BLaER1 (cell line): ENCODE measurements around the gene SLIT3.

Source experiments
- H3K27ac ChIP-seq: shearing (Covaris generic); formaldehyde crosslinking; 2 replicates; pipeline ENCODE4 v1.8.1; 2022
- H3K27me3 ChIP-seq: shearing (Covaris generic); formaldehyde crosslinking; 2 replicates; pipeline ENCODE4 v1.8.1; 2022
- H3K36me3 ChIP-seq: shearing (Covaris generic); formaldehyde crosslinking; 2 replicates; pipeline ENCODE4 v1.8.1; 2022
- H3K4me1 ChIP-seq: shearing (Covaris generic); formaldehyde crosslinking; 2 replicates; pipeline ENCODE4 v1.8.1; 2022
- H3K4me2 ChIP-seq: shearing (Covaris generic); formaldehyde crosslinking; 2 replicates; pipeline ENCODE4 v1.8.1; 2022
- H3K4me3 ChIP-seq: shearing (Covaris generic); formaldehyde crosslinking; 2 replicates; pipeline ENCODE4 v1.8.1; 2022
- H3K9ac ChIP-seq: shearing (Covaris generic); formaldehyde crosslinking; 2 replicates; pipeline ENCODE4 v1.8.1; 2022
- H3K9me3 ChIP-seq: shearing (Covaris generic); formaldehyde crosslinking; 2 replicates; pipeline ENCODE4 v1.8.1; 2022
- H4K20me1 ChIP-seq: shearing (Covaris generic); formaldehyde crosslinking; 2 replicates; pipeline ENCODE4 v1.8.1; 2022
- Cebpa-rat ChIP-seq: shearing (Covaris generic); IDR thresholded peaks from 2 replicates; pipeline ENCODE4 v1.8.1; 2022

Gene SLIT3

DNA sequence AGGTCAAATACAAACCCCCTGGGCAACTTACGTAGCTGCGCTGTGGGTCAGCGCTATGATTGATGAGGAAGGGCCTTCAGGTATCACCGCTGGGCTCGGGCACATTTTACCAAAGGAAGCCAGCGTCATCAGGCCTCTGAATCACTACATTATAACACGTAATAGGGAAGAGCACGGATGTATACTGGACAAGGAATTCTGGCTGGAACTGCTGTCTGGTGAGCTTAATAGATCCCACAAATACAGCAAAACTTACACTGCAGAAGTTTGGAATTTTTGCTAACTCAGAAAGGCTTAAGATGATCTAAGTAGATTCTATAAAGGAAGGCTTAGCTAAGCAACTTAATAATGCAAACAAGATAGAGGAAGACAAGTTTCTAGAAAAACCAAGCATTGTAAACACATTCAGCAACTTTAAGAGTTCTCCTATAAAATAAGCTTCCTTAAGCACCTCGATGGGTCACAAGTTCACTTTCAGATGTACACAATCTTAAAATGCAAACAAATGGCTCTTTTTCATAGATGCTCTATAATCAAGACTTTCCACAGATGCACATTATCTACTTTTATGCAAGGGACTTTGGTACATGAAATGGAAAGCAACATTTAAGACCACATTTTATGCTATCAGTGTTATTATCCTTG, 361.7 kb downstream of the SLIT3 start:
- Histone ChIP-seq H3K27ac (no peak overlapping the region), H3K9me3 (no peaks in the 10 kb centered on the region), H4K20me1 (no peaks in the 10 kb centered on the region), H3K4me2 (no peak overlapping the region), H3K27me3 (no peaks in the 10 kb centered on the region), H3K9ac (no peak overlapping the region), H3K4me1 (peaks cover 16% of the 10 kb centered on the region; the same call in 1 of the 2 replicates), H3K36me3 (no peaks in the 10 kb centered on the region), H3K4me3 (no peak overlapping the region)
- no peak for TF ChIP-seq Cebpa-rat

DNA sequence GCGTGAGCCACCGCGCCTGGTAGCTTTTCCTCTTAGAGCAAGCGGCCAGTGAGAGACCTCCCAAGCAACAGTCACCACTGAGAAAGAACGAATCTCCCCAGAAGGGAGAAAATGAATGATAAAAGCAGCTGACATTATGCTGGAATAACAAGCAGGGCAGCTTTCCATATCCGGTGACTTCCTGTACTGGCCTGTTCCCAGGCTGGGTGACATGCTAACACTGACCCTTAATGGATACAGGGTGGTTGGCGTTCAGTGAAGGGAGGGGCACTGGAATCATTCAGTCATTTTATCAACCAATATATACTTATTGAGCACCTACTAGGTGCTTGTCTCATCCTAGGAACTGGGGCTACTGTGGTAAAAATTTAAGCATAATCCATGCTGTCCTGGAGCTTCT, 364.4 kb downstream of the SLIT3 start:
- no peak for TF ChIP-seq Cebpa-rat
- H3K9ac ChIP-seq: no peak overlapping the region

DNA sequence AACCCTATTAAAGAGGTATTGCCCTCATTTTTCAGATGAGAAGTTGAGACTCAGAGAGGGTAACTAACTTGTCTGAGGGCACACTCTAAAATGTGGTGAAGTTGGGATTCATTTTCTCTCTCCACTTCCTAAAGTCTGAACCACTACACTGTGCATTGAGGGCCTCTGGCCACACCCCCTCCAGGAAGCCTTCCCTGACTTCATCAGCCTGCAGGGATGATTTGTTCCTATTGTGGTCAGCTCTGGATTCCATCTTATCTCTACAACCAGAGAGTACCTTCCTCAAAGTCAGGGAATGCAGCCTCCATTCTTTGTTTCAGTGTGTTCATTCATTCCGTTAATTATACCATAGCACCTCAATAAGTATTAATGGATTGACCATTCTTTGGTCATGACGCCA, 365.8 kb downstream of the SLIT3 start:
- H3K27ac ChIP-seq: no peak overlapping the region
- H3K36me3 ChIP-seq: no peaks in the 10 kb centered on the region
- no peak for TF ChIP-seq Cebpa-rat
- no peaks in the 10 kb centered on the region for H4K20me1 ChIP-seq
- no peaks in the 10 kb centered on the region for H3K27me3 ChIP-seq
- H3K9me3 ChIP-seq: no peaks in the 10 kb centered on the region
- no peak overlapping the region for H3K4me3 ChIP-seq
- peaks cover 37% of the 10 kb centered on the region for H3K4me1 ChIP-seq
- no peak overlapping the region for H3K4me2 ChIP-seq
- H3K9ac ChIP-seq: no peak overlapping the region

More for the DNA sequence above, 364.4 kb downstream of the SLIT3 start:
- Histone ChIP-seq H3K9me3 (no peaks in the 10 kb centered on the region), H4K20me1 (no peaks in the 10 kb centered on the region), H3K4me2 (no peak overlapping the region), H3K4me3 (no peak overlapping the region), H3K36me3 (no peaks in the 10 kb centered on the region), H3K4me1 (peaks cover 31% of the 10 kb centered on the region), H3K27ac (no peak overlapping the region), H3K27me3 (no peaks in the 10 kb centered on the region)

DNA sequence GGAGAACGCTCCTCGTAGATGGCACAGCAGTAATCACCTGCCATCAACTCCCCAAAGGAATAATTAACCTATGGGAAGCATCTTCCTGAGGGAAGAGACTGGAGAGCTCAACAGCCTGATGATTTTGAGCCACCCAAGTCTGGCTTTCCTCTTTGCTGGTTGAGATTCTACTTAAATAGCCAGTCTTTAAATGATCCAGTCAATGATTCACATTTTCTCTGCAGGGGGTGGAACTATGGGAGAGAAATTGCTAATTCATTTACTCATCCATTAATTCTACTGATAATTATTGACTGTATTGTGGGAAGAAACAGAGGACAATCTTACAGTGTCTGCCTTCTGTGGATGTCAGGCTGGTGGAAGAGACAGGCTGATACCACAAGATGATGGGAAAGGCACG, 366.8 kb downstream of the SLIT3 start:
- H3K4me3 ChIP-seq: no peak overlapping the region
- TF ChIP-seq Cebpa-rat: no peak

DNA sequence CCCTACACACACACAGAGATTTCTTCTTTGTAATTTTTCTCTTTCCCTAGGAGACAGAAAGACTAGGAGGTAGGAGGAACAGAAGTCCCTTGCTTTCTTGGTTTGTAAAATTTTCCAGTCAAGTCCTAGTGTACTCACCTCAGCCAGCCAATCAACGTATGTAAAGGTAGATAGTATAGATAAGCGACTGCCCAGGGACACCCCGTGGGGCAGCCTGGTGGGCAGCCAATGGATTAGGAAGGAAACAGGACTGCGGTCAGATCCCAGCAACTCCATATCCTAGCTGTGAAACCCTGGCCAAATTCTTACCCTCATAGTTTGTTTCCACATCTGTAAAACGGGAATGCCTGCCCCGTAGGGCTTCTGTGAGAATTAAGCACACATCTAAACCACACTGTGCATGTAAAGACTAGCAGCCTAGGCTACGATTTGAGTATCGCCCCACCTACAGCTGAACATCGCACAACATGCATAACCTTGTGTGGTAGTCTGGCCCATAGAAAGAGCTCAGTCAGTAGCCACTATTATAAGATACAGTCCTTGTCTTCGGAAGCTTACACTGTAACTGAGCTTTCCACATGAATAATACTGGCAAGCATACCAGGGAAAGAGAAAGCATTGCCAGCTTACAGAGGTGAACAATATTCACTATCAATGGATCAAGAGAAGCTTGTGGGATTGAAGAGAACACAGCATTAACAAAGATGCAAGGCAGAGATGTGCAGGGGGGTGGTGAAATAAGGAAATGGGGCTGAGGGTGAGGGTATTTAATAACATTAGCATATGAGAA, 368.3 kb downstream of the SLIT3 start:
- Histone ChIP-seq H3K27me3 (no peaks in the 10 kb centered on the region), H3K9me3 (no peaks in the 10 kb centered on the region), H3K27ac (0 out of 2 replicates have a peak overlapping the region, but pooled peaks have one; percentile 64), H3K4me1 (peaks cover 42% of the 10 kb centered on the region), H3K4me2 (peak overlapping the region; percentile 81), H3K4me3 (no peak overlapping the region), H4K20me1 (no peaks in the 10 kb centered on the region), H3K36me3 (no peaks in the 10 kb centered on the region), H3K9ac (no peak overlapping the region)
- TF ChIP-seq Cebpa-rat: no peak

More for the DNA sequence above, 366.8 kb downstream of the SLIT3 start:
- Histone ChIP-seq H3K9me3 (no peaks in the 10 kb centered on the region), H3K4me1 (peaks cover 42% of the 10 kb centered on the region), H3K27ac (no peak overlapping the region), H4K20me1 (no peaks in the 10 kb centered on the region), H3K36me3 (no peaks in the 10 kb centered on the region), H3K4me2 (no peak overlapping the region), H3K27me3 (no peaks in the 10 kb centered on the region), H3K9ac (no peak overlapping the region)

DNA sequence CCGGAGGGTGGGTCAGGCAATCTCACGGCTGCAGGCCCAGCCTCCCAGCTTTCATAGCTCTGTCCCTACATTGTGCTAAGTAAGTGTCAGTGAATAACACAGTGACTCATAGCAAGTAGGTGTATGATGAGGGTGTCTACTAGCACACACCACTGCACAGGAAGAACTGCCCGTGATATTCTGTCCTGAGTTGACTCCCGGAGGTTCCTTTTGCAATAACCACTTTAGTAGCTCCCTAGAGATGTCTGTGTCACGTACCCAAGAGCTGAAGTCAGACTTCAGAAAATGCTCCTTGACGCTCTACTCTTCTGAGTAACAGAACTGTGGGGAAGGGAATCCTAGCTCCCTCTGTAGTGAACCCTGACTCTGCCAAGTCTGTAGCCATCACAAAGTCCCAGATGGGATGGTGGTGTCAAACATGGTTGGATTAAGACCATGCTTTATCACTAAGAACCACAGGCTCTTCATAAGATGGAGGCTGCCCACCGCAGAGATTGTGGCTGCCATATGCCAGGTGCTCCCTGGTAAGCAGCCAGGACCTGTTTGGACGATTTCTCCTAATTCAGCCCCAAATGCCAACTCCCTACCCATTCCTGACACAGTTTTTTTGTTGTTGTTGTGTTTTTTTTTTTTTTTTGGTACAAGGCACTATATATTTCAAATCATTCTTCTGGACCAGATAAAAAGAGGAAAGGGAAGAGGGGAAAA, 369.1 kb downstream of the SLIT3 start:
- TF ChIP-seq Cebpa-rat: no peak
- peak overlapping the region; percentile 6; the same call in 1 of the 2 replicates for H3K4me3 ChIP-seq
- H4K20me1 ChIP-seq: no peaks in the 10 kb centered on the region
- H3K36me3 ChIP-seq: no peaks in the 10 kb centered on the region
- peak overlapping the region; percentile 64 for H3K27ac ChIP-seq
- H3K27me3 ChIP-seq: no peaks in the 10 kb centered on the region
- no peak overlapping the region for H3K9ac ChIP-seq
- no peaks in the 10 kb centered on the region for H3K9me3 ChIP-seq
- H3K4me1 ChIP-seq: peaks cover 42% of the 10 kb centered on the region
- H3K4me2 ChIP-seq: peak overlapping the region; percentile 81

DNA sequence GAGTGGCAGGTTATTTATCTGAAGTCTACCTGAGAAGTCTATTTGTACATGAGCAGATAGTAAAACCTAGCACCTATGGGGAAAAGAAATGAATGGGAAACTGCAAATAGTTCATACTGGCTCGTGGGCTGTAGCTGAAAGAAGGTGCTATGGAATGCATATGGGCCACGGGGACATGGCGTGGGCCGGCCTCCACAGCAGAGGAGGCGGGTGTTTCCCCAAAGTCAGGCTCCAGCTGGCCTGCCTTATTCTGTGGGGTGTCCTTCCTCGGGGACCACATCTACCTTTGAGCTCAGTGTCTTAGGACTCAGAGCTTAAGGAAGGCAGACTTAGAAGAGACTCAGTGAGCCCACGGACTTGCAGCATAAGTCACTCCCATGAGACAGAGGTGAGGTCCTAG, 371.3 kb downstream of the SLIT3 start:
- H3K36me3 ChIP-seq: no peaks in the 10 kb centered on the region
- no peak overlapping the region for H3K4me3 ChIP-seq
- peaks cover 42% of the 10 kb centered on the region for H3K4me1 ChIP-seq

DNA sequence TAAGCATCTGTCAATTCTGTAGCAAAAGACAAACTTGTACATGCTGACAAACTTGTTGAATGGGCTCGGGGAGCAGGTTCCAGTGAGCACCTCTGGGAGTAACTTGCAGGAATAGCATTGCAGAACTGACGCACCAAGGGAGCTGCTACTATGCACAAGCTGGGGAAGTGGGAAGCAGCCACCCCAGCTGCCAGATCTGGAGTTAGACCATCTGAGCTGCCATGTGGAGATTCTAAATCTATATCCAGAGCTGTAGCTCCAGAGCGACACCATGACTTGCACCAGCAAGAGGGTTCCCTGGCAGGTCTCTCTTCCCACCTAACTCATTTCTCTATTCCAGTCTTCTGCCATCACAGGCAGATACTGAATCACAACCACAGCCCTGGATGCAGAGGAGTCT, 375.8 kb downstream of the SLIT3 start:
- H3K36me3 ChIP-seq: no peaks in the 10 kb centered on the region
- no peak overlapping the region for H3K4me3 ChIP-seq
- TF ChIP-seq Cebpa-rat: no peak
- H3K27ac ChIP-seq: no peak overlapping the region
- no peaks in the 10 kb centered on the region for H4K20me1 ChIP-seq
- H3K4me2 ChIP-seq: no peak overlapping the region
- H3K4me1 ChIP-seq: peaks cover 9% of the 10 kb centered on the region
- no peaks in the 10 kb centered on the region for H3K27me3 ChIP-seq
- no peak overlapping the region for H3K9ac ChIP-seq
- no peaks in the 10 kb centered on the region for H3K9me3 ChIP-seq

More for the DNA sequence above, 371.3 kb downstream of the SLIT3 start:
- Histone ChIP-seq H3K4me2 (peak overlapping the region; percentile 81), H4K20me1 (no peaks in the 10 kb centered on the region), H3K27ac (peak overlapping the region; percentile 64), H3K9ac (no peak overlapping the region), H3K27me3 (no peaks in the 10 kb centered on the region), H3K9me3 (no peaks in the 10 kb centered on the region)
- TF ChIP-seq Cebpa-rat: no peak

DNA sequence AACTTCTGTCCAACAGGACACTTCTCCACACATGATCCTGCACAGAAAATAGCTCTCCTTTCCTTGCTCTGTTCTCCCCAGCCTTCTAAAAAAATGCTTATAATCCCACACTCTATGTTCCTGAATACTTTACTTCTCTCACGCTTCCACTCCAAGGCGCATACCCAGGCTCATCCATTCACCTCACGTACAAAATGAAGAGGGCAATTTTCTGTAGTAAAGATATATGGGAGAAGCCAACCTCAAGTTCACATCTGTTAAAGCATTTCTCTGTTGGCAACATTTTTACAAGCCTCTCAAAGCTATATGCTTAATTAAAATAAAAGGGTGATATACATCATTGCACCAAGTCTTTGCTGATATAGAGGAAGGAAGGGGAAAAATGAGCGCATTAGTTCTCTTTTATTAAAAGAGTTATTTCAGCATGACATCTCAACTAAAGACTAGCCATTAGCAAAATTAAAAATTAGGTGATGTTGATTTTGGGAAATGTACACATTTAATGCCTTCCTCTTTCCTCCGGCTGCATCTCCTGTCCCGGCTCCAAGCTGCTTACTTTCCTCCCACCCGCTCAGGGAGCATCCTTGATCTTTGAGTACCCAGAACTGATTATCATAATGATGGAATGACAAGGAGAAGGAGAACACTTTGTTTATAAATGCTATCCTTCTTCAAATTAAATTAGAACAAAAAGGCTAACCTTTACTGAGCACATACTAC, 379.6 kb downstream of the SLIT3 start:
- H3K9ac ChIP-seq: no peak overlapping the region
- no peaks in the 10 kb centered on the region for H3K36me3 ChIP-seq
- H3K4me3 ChIP-seq: no peak overlapping the region
- H3K9me3 ChIP-seq: no peaks in the 10 kb centered on the region
- no peaks in the 10 kb centered on the region for H4K20me1 ChIP-seq
- H3K27ac ChIP-seq: no peak overlapping the region
- no peak overlapping the region for H3K4me2 ChIP-seq
- H3K27me3 ChIP-seq: no peaks in the 10 kb centered on the region
- TF ChIP-seq Cebpa-rat: no peak
- no peaks in the 10 kb centered on the region for H3K4me1 ChIP-seq
